Mononuclear cell (primary cell): Measurements from ENCODE around the gene RSPH6A. TPM values are rescaled to one million over a fixed set of nuclear protein-coding genes. Genes with fewer than 3 reads are reported as not detected.
"Not testable (repeated sequence)": the region's sequence is repeated elsewhere in the genome, so short reads cannot be mapped to it uniquely, and the experiment has no call there.

ENCODE experiments used
- H3K27me3 ChIP-seq: 2 replicates; pipeline ENCODE4 v1.6.0; 2011; ENCODE audit warnings: low read length, control low read depth; ENCODE audit not compliant: insufficient read depth
- H3K4me1 ChIP-seq: 2 replicates; pipeline ENCODE4 v1.5.1; 2011; ENCODE audit warnings: mild to moderate bottlenecking, low read length, control low read depth; ENCODE audit not compliant: insufficient read depth
- H3K4me3 ChIP-seq: 2 replicates; pipeline ENCODE4 v1.5.1; 2011; ENCODE audit warnings: mild to moderate bottlenecking, low read length, moderate library complexity
- H3K9me3 ChIP-seq: 2 replicates; pipeline ENCODE4 v1.5.1; 2011; ENCODE audit warnings: low read depth, mild to moderate bottlenecking, control low read depth, low read length
- total RNA-seq: library from RNA; depleted of rRNA; stranded (reverse); fragments of >200 nt; gene quantifications from one replicate; pipeline ENCODE4 v1.2.3, GENCODE V29; 2012

RSPH6A gene
- total RNA-seq, 1 donor = 0.10 TPM

DNA sequence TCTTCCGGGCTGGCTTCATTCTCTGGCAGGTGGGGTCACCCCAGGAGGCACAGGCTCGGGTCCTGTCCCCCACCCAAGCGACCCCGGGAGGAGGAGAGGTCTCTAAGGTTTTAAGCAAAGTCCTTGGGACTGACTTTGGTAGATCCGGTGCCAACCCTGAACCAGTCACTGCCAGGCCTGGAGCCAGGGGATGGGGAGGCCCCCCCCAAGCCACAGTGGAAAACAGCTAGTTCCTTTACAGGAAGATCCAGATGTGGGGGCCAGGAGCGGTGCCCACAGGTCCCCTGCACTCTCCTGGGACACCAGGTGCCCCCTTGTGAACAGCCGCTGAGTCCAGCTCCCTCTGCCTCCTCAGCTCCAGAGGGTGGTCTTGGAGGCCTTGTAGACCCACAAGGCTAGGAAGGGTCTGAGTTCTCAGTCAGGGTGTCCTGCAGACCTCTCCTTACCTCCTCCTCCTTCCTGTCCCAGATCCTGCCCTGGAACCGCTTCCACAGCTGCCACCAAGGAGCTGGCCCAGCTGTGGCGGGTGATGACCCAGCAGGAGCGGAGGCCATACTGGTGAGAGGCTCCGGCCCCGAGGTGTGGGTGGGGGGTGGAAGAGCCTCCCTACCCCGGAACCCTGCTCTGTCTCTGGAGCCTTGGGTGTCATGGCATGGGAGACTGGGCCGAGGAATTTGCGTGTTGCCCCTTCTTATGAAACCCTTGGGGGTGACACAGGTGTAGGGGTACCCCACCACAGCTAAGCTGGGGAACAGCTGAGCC is 52.1 kb downstream of the RSPH6A start:
- Histone ChIP-seq H3K9me3 (no peaks in the 10 kb centered on the region), H3K4me1 (peaks cover 5% of the 10 kb centered on the region), H3K4me3 (no peak overlapping the region), H3K27me3 (peaks cover 17% of the 10 kb centered on the region)

DNA sequence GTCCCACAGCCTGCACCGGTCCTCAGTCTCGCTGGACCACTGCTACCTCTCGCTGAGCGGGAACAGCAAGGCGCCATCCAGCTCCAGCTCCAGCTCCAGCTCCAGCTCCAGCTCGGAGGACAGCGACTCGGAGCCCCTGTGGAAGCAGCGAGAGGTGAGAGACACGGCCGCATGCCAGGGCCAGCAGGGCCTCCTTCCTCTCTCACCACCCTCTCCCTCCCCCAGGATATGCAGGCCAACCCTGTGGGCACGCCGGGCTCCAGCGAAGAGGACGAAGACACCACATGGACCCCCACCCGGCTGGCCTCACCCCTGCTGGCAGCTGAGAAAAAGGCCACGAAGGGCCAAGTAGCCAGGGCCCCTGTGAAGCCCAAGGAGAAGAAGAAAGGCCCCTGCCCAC is 53.4 kb downstream of the RSPH6A start:
- H3K4me1 ChIP-seq = no peaks in the 10 kb centered on the region
- H3K4me3 ChIP-seq = no peak overlapping the region
- H3K9me3 ChIP-seq = no peaks in the 10 kb centered on the region
- H3K27me3 ChIP-seq = peaks cover 3% of the 10 kb centered on the region

- Histone ChIP-seq H3K4me3 (no peak overlapping the region), H3K4me1 (no peaks in the 10 kb centered on the region), H3K27me3 (no peaks in the 10 kb centered on the region), H3K9me3 (no peaks in the 10 kb centered on the region)
Observed at GRCh38 chr19:45758921-45759320, 56.2 kb downstream of the RSPH6A start.

- no peaks in the 10 kb centered on the region for H3K27me3 ChIP-seq
- no peaks in the 10 kb centered on the region for H3K4me1 ChIP-seq
- no peaks in the 10 kb centered on the region for H3K9me3 ChIP-seq
- H3K4me3 ChIP-seq = no peak overlapping the region
Observed at GRCh38 chr19:45757695-45758094, 57.4 kb downstream of the RSPH6A start.

- Histone ChIP-seq H3K4me1 (no peaks in the 10 kb centered on the region), H3K4me3 (no peak overlapping the region), H3K27me3 (no peaks in the 10 kb centered on the region), H3K9me3 (no peaks in the 10 kb centered on the region)
Observed at GRCh38 chr19:45754323-45754722, 60.8 kb downstream of the RSPH6A start.

- Histone ChIP-seq H3K4me1 (no peaks in the 10 kb centered on the region), H3K4me3 (no peak overlapping the region), H3K9me3 (no peaks in the 10 kb centered on the region), H3K27me3 (no peaks in the 10 kb centered on the region)
Observed at GRCh38 chr19:45753548-45753947, 61.6 kb downstream of the RSPH6A start.

- no peaks in the 10 kb centered on the region for H3K27me3 ChIP-seq
- no peaks in the 10 kb centered on the region for H3K4me1 ChIP-seq
- H3K4me3 ChIP-seq = no peak overlapping the region
- H3K9me3 ChIP-seq = no peaks in the 10 kb centered on the region
Observed at GRCh38 chr19:45752639-45753038, 62.5 kb downstream of the RSPH6A start.

GRCh38 chr19:45751483-45751882 is 63.6 kb downstream of the RSPH6A start:
- H3K9me3 ChIP-seq, H3K27me3 ChIP-seq, H3K4me3 ChIP-seq, H3K4me1 ChIP-seq: not testable (repeated sequence)

DNA sequence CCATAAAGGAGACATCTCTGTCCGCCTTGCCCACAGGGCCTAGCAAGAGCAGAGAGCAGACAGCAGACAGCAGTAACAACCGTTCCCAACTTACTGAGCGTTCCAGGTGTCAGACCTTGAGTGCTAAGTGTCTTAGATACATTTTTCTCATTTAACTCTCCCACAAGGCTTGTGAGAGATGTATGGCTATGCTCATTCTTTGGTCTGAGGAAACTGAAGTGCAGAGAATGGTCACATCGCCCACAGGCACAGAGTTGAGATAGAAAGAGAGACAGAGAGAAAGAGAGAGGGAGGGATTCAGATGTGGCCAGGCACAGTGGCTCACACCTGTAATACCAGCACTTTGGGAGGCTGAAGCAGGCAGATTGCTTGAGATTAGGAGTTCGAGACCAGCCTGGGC is 67.6 kb downstream of the RSPH6A start:
- no peaks in the 10 kb centered on the region for H3K4me1 ChIP-seq
- H3K4me3 ChIP-seq = no peak overlapping the region
- H3K9me3 ChIP-seq = no peaks in the 10 kb centered on the region

DNA sequence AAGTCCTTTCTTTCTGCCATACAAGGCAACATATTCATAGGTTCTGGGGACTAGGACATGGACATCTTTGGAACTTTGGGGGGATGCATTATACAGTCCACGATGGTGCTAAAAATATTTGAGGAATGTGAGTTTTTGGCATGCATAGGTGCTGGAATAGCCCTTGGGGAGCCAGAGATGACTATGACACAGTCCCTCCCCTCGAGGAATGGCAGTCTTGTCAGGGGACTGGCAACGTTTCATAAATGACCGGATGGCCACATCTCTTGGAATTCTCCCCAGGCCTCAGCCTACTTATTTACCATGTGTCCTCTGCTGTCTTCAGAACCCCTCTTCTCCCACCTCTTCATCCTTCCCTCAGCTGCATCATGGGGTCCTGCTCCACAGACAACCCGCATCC is 68.2 kb downstream of the RSPH6A start:
- Histone ChIP-seq H3K4me3 (no peak overlapping the region), H3K27me3 (no peaks in the 10 kb centered on the region), H3K9me3 (no peaks in the 10 kb centered on the region), H3K4me1 (no peaks in the 10 kb centered on the region)

More for the DNA sequence above, 67.6 kb downstream of the RSPH6A start:
- no peaks in the 10 kb centered on the region for H3K27me3 ChIP-seq

Other genes starting within 250 kb of the RSPH6A start
- 3.4 TPM for gene OPA3, start 230.5 kb downstream of the RSPH6A start, total RNA-seq
- gene GPR4, start 213.1 kb downstream of the RSPH6A start, total RNA-seq = not detected
- 13.9 TPM for gene EML2, start 175.9 kb downstream of the RSPH6A start, total RNA-seq
- gene GIPR, start 147.1 kb downstream of the RSPH6A start, total RNA-seq = 1.2 TPM
- 158 TPM for gene SNRPD2, start 123.4 kb downstream of the RSPH6A start, total RNA-seq
- gene QPCTL, start 122.6 kb downstream of the RSPH6A start, total RNA-seq = 2.5 TPM
- gene FBXO46, start 84.4 kb downstream of the RSPH6A start, total RNA-seq = 8.0 TPM
- gene MEIOSIN, start 81.9 kb downstream of the RSPH6A start, total RNA-seq = not detected
- gene SIX5, start 46.1 kb downstream of the RSPH6A start, total RNA-seq = under 0.01 TPM
- gene DMPK, start 32.8 kb downstream of the RSPH6A start, total RNA-seq = 5.8 TPM
- gene DMWD, start 22.5 kb downstream of the RSPH6A start, total RNA-seq = 15.2 TPM
- gene SYMPK, start 47.8 kb upstream of the RSPH6A start, total RNA-seq = 27.2 TPM
- not detected for gene FOXA3, start 49.0 kb upstream of the RSPH6A start, total RNA-seq
- 17.3 TPM for gene IRF2BP1, start 70.8 kb upstream of the RSPH6A start, total RNA-seq
- gene MYPOP, start 87.3 kb upstream of the RSPH6A start, total RNA-seq = 1.3 TPM
- not detected for gene NANOS2, start 99.5 kb upstream of the RSPH6A start, total RNA-seq
- under 0.01 TPM for gene NOVA2, start 158.6 kb upstream of the RSPH6A start, total RNA-seq
- 0.94 TPM for gene CCDC61, start 180.2 kb upstream of the RSPH6A start, total RNA-seq
- not detected for gene PGLYRP1, start 207.7 kb upstream of the RSPH6A start, total RNA-seq
- 0.10 TPM for gene IGFL4, start 225.7 kb upstream of the RSPH6A start, total RNA-seq